ENCODE measurements around the gene CCDC9B. TPM values are rescaled to one million over a fixed set of nuclear protein-coding genes. Genes with fewer than 3 reads are reported as not detected.
A peak's percentile ranks its signal among the peaks of the same experiment; 100 is the strongest.

The CCDC9B gene
- total RNA-seq, 4 donors from 2014 or later: 2.4 to 43.8 (median 6.6) TPM

DNA sequence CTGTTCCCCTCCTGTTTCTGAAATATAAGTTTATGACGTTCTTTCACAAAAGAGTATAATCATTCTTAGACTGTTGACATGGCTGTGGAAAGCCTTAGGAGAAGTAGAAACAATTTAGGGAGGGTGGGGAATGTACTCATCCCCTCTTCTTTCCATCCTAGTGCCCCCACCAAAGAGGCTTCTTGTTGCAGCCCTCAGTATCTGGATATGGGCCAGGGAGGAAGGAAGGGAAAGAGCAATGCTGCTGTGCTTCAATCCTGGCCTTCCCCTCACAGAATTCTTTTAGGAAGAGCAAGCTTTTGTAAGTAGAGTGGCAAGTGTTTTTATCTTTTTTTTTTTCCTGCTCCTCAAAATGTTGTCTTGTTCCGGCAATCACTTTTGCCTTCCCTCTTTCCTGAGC lies 15.6 kb downstream of the CCDC9B start:
- no peak for DNase-seq
- Histone ChIP-seq H3K4me3 (peak overlapping the region; percentile 42 to 59), H3K9me3 (no peaks in the 10 kb centered on the region), H3K27me3 (no peaks in the 10 kb centered on the region), H3K4me1 (peaks cover 0 to 3% of the 10 kb centered on the region in 2 donors), H3K27ac (no peak overlapping the region), H3K36me3 (no peaks in the 10 kb centered on the region)
- intact Hi-C loops (cut with DNase I; ENCODE audit: low total_unique reads): no loop called here
- TF ChIP-seq, protein P1, sequence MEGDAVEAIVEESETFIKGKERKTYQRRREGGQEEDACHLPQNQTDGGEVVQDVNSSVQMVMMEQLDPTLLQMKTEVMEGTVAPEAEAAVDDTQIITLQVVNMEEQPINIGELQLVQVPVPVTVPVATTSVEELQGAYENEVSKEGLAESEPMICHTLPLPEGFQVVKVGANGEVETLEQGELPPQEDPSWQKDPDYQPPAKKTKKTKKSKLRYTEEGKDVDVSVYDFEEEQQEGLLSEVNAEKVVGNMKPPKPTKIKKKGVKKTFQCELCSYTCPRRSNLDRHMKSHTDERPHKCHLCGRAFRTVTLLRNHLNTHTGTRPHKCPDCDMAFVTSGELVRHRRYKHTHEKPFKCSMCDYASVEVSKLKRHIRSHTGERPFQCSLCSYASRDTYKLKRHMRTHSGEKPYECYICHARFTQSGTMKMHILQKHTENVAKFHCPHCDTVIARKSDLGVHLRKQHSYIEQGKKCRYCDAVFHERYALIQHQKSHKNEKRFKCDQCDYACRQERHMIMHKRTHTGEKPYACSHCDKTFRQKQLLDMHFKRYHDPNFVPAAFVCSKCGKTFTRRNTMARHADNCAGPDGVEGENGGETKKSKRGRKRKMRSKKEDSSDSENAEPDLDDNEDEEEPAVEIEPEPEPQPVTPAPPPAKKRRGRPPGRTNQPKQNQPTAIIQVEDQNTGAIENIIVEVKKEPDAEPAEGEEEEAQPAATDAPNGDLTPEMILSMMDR (IDR thresholded peaks at IDR 0.05): no peak
- no peak for TF ChIP-seq POLR2A (IDR thresholded peaks at IDR 0.05)

DNA sequence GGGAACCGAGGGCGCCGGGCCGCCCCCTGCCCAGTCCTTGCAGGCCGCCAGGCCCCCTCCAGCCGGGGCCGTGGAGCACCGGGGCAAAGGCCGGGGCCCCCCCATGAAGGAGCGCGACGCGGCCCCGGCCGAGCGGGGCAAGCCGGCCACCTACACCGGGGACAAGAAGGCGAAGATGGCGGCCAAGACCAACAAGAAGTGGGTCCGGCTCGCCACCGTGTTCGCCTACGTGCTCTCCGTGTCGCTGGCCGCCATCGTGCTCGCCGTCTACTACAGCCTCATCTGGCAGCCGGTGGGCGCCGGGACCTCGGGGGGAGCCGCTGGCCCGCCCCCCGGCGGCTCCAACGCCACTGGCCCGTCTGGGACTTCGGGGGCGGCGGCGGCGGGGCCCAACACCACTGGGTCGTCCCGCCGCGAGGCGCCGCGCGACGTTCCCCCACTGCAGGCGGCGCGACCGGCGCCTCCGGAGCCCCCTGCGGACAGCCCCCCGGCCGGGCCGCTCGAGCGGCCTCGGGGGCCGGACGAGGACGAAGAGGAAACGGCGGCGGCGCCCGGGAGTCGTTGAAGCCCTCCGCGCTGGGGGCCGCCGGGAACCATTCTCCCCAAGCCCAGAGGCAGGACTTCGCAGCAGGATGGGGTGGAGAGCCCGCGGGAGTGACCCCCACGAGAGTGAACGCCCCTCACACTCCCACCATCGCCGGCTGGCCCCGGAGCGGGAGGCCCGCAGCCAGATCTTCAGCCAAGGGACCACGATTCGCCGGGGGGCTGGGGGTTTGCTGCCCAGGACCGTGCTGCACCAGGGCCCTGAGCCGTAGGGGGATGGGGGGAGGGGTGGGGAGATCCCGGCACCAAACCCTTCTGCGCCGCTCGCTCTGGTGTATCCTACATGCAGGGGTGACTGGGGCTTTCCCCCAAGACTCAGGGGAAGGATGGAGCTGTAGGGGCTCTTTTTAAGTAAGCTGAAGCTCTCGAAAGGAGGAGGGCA lies 16.5 kb downstream of the CCDC9B start:
- TF ChIP-seq, protein P1 (IDR thresholded peaks at IDR 0.05): no peak
- TF ChIP-seq POLR2A (IDR thresholded peaks at IDR 0.05): no peak
- no peaks in the 10 kb centered on the region for H3K27me3 ChIP-seq
- DNase-seq: no peak
- H3K4me1 ChIP-seq: no peaks in the 10 kb centered on the region
- no peaks in the 10 kb centered on the region for H3K36me3 ChIP-seq
- intact Hi-C loops (cut with DNase I; ENCODE audit: low total_unique reads): no loop called here
- peak overlapping the region; percentile 70 to 82 for H3K27ac ChIP-seq
- peak overlapping the region; percentile 42 to 59 for H3K4me3 ChIP-seq
- H3K9me3 ChIP-seq: no peaks in the 10 kb centered on the region

DNA sequence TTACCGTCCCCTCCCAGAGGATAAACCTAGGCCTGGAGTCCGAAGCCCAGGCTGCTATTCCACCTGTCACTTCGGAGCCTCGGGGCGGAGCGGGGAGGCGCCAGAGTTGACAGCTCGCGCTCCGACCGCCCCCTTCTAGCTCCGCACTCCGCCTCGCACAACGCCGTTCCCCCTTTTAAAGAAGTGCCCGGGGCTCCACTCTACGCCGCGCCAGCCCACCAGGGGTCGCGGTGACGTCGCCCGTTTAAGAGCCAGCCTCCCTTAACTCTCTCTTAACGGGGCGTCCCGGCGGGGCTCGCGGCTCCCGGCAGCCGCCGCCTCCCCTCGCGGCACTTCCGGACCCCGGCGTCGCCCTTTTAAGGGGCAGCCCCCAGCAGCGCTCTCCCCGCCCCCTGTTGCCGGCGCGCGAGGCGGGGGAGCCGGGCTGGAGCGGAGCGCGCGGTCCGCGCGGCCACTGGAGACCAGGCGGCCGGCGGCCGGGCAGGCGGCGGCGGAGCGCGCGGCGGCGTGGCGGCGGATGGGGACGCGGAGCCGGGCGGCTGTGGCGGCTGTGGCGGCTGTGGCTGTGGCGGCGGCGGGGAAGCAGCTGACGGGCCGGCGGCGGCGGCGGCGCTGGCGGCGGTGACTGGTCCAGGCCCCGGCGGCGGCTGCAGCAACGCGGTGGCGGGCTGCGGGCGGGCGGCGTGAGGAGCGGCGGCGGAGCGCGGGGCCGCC lies 17.3 kb downstream of the CCDC9B start, which contains the start of gene INAFM2:
Gene INAFM2, plus strand, starts transcription at position 454 of the 714 bp plus-strand sequence. CDS start 364 bp downstream, outside the sequence.
- DNase-seq: peak; percentile 84 to 92
- Histone ChIP-seq H3K27me3 (no peaks in the 10 kb centered on the region), H3K4me1 (no peaks in the 10 kb centered on the region), H3K27ac (peak within 1 kb of the TSS; percentile 70 to 82), H3K9me3 (no peaks in the 10 kb centered on the region), H3K4me3 (peak within 1 kb of the TSS; percentile 42 to 59), H3K36me3 (no peaks in the 10 kb centered on the region)
- intact Hi-C loops (cut with DNase I; ENCODE audit: low total_unique reads): no loop called here
- TF ChIP-seq, protein P1 (IDR thresholded peaks at IDR 0.05): peak; percentile 44 to 87 (median 74)
- peak in 1 of 2 donors; percentile 46 for TF ChIP-seq POLR2A (IDR thresholded peaks at IDR 0.05)

DNA sequence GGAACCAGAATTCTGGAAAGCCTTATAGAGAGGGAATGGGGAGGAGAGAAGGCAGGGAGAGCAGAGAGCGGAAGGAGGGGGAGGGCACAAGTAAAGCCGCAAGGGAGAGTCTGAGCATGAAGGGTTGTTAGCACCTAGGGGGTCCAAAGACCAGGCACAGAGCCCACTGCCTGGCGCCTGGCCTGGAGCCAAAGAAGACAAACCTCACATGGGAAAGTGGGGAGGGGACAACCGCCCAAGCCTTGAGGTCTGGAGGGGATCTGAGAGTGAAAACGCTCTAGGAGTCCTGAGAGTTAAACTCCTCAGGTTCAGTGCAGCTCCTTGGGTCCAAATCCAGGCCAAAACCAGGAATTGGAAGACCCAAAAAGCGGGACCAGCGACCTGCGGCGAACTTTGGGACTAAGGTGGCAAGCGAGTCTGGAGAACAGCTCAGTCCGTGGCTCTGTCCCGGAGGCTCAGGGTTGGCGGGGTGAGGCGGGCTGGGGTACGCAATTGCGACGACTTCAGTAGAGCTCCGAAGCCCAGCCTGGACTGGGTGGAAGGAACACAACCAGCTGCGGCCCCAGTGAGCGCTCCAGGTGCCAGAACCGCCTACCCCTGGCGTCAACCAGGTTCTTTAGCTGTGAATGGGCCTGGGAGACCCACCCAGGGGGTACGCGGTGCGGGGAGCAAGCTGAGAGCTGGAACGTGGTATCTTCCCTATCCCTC lies 18.1 kb downstream of the CCDC9B start:
- no peaks in the 10 kb centered on the region for H3K36me3 ChIP-seq
- H3K27me3 ChIP-seq: no peaks in the 10 kb centered on the region
- H3K4me3 ChIP-seq: peak overlapping the region; percentile 17 to 35
- intact Hi-C loops (cut with DNase I; ENCODE audit: low total_unique reads): no loop called here
- DNase-seq: no peak
- TF ChIP-seq, protein P1 (IDR thresholded peaks at IDR 0.05): no peak
- TF ChIP-seq POLR2A (IDR thresholded peaks at IDR 0.05): no peak
- H3K27ac ChIP-seq: peak overlapping the region; percentile 70 to 76
- H3K9me3 ChIP-seq: no peaks in the 10 kb centered on the region
- H3K4me1 ChIP-seq: no peaks in the 10 kb centered on the region

All from uterus (tissue), 4 donors.